Measurements from ENCODE around the gene SERPINB1.
A peak's percentile ranks its signal among the peaks of the same experiment; 100 is the strongest.

Gene SERPINB1

DNA sequence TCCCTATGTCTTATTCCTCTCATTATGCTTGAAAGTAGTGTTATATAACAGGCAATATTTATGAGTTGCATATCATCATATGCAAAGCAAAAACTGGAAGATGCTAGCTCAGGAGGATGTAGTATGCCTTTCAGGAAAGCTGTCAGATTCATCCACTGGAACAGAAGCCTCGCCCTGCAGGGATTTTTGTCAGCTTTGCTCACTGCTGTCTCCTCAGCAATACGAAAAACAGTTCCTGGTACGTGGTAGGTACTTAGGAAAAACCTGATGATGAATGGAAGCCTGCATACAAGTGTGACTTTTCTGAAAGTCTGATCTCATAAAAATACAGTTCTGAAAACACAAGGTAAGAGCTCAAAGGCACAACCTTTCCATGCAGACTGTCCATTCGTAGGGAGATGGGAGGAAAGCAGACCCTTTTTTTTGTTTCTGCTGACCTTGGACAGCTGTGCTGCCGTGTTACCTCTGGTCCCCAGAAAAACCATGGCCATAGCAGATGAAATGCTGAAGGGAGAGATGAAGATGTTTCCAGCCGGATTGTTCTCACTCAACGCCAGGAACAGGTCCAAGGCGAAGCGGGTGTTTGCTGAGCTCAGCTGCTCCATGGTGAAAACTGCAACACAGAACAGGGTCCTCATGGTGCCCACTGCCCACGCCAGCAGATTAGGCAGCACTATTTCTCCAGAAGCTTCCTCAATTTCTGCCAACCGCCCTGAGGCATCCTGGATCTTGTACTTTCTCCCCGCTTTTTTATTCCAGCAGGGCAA is 1.5 kb downstream of the SERPINB1 start:
- Histone ChIP-seq H3K79me2 (no peaks in the 10 kb centered on the region), H3K9ac (peak overlapping the region; percentile 25), H3K27ac (peak overlapping the region; percentile 99), H3K4me2 (ENCODE audit: low read length) (peak overlapping the region; percentile 70), H3K9me3 (ENCODE audit: control insufficient read depth, low read length) (no peaks in the 10 kb centered on the region), H3K27me3 (ENCODE audit: control insufficient read depth, insufficient read depth, low read length) (no peaks in the 10 kb centered on the region), H2AFZ (peak overlapping the region; percentile 85), H3K4me3 (ENCODE audit: low read depth, low read length) (peak overlapping the region; percentile 58), H3K36me3 (ENCODE audit: control insufficient read depth, insufficient read depth, low read length) (no peaks in the 10 kb centered on the region), H3K4me1 (peaks cover 44% of the 10 kb centered on the region)
- TF ChIP-seq CTCF (IDR thresholded peaks at IDR 0.05), result no peak

DNA sequence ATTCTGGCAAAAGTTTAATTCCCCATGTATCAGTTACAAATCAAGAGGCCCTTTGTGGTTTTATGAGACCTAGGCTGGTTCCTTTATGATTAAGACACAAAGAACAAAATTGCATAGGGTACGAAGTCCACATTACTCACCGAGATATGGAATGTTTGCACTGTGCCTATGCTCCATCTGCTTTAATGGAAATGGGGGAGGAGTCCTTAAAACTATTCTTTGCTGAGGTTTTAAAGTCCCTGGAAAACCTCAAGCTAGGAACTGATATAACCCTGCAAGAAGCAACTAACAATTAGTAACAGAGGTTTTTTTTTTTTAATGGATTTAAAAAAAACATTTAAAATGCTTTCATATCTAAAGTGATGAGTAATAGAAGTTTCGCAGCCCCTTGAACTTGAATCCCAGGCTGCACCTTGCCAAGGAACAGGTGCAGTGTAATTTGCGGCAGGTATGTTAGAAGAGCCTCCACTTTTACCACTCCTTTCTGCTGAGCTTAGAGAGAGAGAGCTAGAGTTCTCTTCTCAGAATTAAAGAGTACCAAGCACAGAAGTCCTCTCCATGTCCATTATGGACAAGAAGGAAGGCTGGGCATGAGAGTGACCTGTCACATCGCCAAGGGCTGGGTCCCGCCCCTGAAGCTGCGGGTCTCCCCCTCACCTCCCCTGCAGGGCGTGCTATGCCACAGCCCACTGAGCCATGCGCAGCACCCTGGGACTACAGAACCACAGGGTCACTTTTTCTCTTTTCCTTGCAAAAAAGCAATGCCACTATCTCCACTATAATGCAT is 2.3 kb downstream of the SERPINB1 start:
- Histone ChIP-seq H3K4me2 (ENCODE audit: low read length) (peak overlapping the region; percentile 70), H3K4me3 (ENCODE audit: low read depth, low read length) (peak overlapping the region; percentile 58), H3K27ac (peak overlapping the region; percentile 99)

GRCh38 chr6:2838251-2838650 is 3.4 kb downstream of the SERPINB1 start:
- H3K36me3 ChIP-seq (ENCODE audit: control insufficient read depth, insufficient read depth, low read length), result no peaks in the 10 kb centered on the region
- H3K9ac ChIP-seq, result no peak overlapping the region

More for the DNA sequence above, 2.3 kb downstream of the SERPINB1 start:
- Histone ChIP-seq H3K4me1 (peaks cover 44% of the 10 kb centered on the region), H2AFZ (peak overlapping the region; percentile 85), H3K36me3 (ENCODE audit: control insufficient read depth, insufficient read depth, low read length) (no peaks in the 10 kb centered on the region), H3K27me3 (ENCODE audit: control insufficient read depth, insufficient read depth, low read length) (no peaks in the 10 kb centered on the region), H3K9me3 (ENCODE audit: control insufficient read depth, low read length) (no peaks in the 10 kb centered on the region), H3K9ac (peak overlapping the region; percentile 7), H3K79me2 (peaks cover 4% of the 10 kb centered on the region)
- TF ChIP-seq CTCF (IDR thresholded peaks at IDR 0.05), result no peak

GRCh38 chr6:2834262-2834661 is 7.4 kb downstream of the SERPINB1 start:
- no peak for TF ChIP-seq CTCF (IDR thresholded peaks at IDR 0.05)
- Histone ChIP-seq H3K4me1 (peaks cover 11% of the 10 kb centered on the region), H3K27me3 (ENCODE audit: control insufficient read depth, insufficient read depth, low read length) (no peaks in the 10 kb centered on the region), H3K9me3 (ENCODE audit: control insufficient read depth, low read length) (no peaks in the 10 kb centered on the region), H3K4me2 (ENCODE audit: low read length) (no peak overlapping the region), H3K36me3 (ENCODE audit: control insufficient read depth, insufficient read depth, low read length) (no peaks in the 10 kb centered on the region), H2AFZ (no peak overlapping the region), H3K4me3 (ENCODE audit: low read depth, low read length) (no peak overlapping the region), H3K27ac (no peak overlapping the region), H3K9ac (no peak overlapping the region), H3K79me2 (peaks cover 6% of the 10 kb centered on the region)

More at GRCh38 chr6:2838251-2838650, 3.4 kb downstream of the SERPINB1 start:
- H3K4me2 ChIP-seq (ENCODE audit: low read length), result no peak overlapping the region
- no peaks in the 10 kb centered on the region for H3K27me3 ChIP-seq (ENCODE audit: control insufficient read depth, insufficient read depth, low read length)
- TF ChIP-seq CTCF (IDR thresholded peaks at IDR 0.05), result no peak
- H3K4me3 ChIP-seq (ENCODE audit: low read depth, low read length), result no peak overlapping the region
- H3K27ac ChIP-seq, result peak overlapping the region; percentile 99
- H2AFZ ChIP-seq, result peak overlapping the region; percentile 3
- peaks cover 6% of the 10 kb centered on the region for H3K79me2 ChIP-seq
- no peaks in the 10 kb centered on the region for H3K9me3 ChIP-seq (ENCODE audit: control insufficient read depth, low read length)
- H3K4me1 ChIP-seq, result peaks cover 36% of the 10 kb centered on the region
